Natural killer cell (primary cell): ENCODE data around the gene HOXD4. TPM values are rescaled to one million over a fixed set of nuclear protein-coding genes. Genes with fewer than 3 reads are reported as not detected.

Experiments
- ATAC-seq, 3 donors: fragments of 150-1000 bp in 2 of 3; fragments of 200-7000 bp in 1 of 3; cut with Tn5 transposase; 1 replicate in 1 of 3; 2 replicates in 2 of 3; pipeline ENCODE4 v1.10.0; 2021; ENCODE audit warnings: mild to moderate bottlenecking in 2 of 3, moderate library complexity in 2 of 3
- DNase-seq, 2 donors: peaks; one replicate each; pipeline versions ENCODE4 v3.0.0 to v3.0.0-alpha.2; 2013 to 2021; ENCODE audit warnings: mixed read lengths in 1 of 2
- H3K27ac ChIP-seq: one replicate; pipeline ENCODE4 v1.5.1; 2013; ENCODE audit warnings: mild to moderate bottlenecking, low read length
- H3K27me3 ChIP-seq: one replicate; pipeline ENCODE4 v1.6.1; 2013; ENCODE audit warnings: low read length; ENCODE audit not compliant: control insufficient read depth, insufficient read depth
- H3K36me3 ChIP-seq: one replicate; pipeline ENCODE4 v1.6.1; 2013; ENCODE audit warnings: low read length; ENCODE audit not compliant: control insufficient read depth, insufficient read depth
- H3K4me1 ChIP-seq: one replicate; pipeline ENCODE4 v1.6.1; 2013; ENCODE audit warnings: low read length; ENCODE audit not compliant: control insufficient read depth, insufficient read depth
- H3K4me3 ChIP-seq: one replicate; pipeline ENCODE4 v1.5.1; 2013; ENCODE audit warnings: low read length
- H3K9me3 ChIP-seq: one replicate; pipeline ENCODE4 v1.6.1; 2013; ENCODE audit warnings: low read length; ENCODE audit not compliant: control insufficient read depth, insufficient read depth
- H3K27ac Mint-ChIP-seq, 2 donors: one replicate each; pipeline ENCODE4 v1.8.0; 2022; ENCODE audit warnings: mild to moderate bottlenecking in 2 of 2, mixed read lengths in 2 of 2, moderate library complexity in 1 of 2
- H3K27me3 Mint-ChIP-seq, 2 donors: one replicate each; pipeline ENCODE4 v1.8.0; 2022; ENCODE audit warnings: low read depth in 2 of 2, mixed read lengths in 2 of 2
- H3K36me3 Mint-ChIP-seq: one replicate; pipeline ENCODE4 v1.8.0; 2022; ENCODE audit warnings: mixed read lengths
- H3K4me1 Mint-ChIP-seq, 2 donors: one replicate each; pipeline ENCODE4 v1.8.0; 2022; ENCODE audit warnings: mixed read lengths in 2 of 2
- H3K4me3 Mint-ChIP-seq: one replicate; pipeline ENCODE4 v1.8.0; 2022; ENCODE audit warnings: mild to moderate bottlenecking, moderate library complexity, mixed read lengths
- H3K9me3 Mint-ChIP-seq, 2 donors: one replicate each; pipeline ENCODE4 v1.8.0; 2022; ENCODE audit warnings: mixed read lengths in 2 of 2
- CTCF ChIP-seq: fragments of 200-600 bp; IDR thresholded peaks from one replicate; pipeline ENCODE4 v1.8.0; 2022; ENCODE audit warnings: antibody characterized with exemption
- WGBS: methylation state at CpG from one replicate; pipeline ENCODE4 v1.1.7; 2013; ENCODE audit warnings: missing lambda C conversion rate; ENCODE audit not compliant: insufficient coverage; 5-methylcytosine and 5-hydroxymethylcytosine counted together
- intact Hi-C: fragments of 100-400 bp; cut with micrococcal nuclease; formaldehyde crosslinking; loops from one replicate; pipeline ENCODE4 v1.14.2; 2022
- total RNA-seq, 4 donors: library from RNA; stranded (reverse); fragments of 120-200 nt in 1 of 4; gene quantifications; one replicate each; pipeline versions ENCODE4 v1.2.3 to v1.2.4, GENCODE V29; 2013 to 2022

HOXD4 gene
- total RNA-seq, 3 donors from 2014 or later (not counting 1 experiment from before 2014, with no cell fraction given) = not detected

- Mint-ChIP-seq H3K27ac (no peak overlapping the region), H3K36me3 (peaks cover 8% of the 10 kb centered on the region), H3K4me3 (no peak overlapping the region), H3K9me3 (no peaks in the 10 kb centered on the region), H3K27me3 (peaks cover 66 to 80% of the 10 kb centered on the region in 2 donors), H3K4me1 (no peaks in the 10 kb centered on the region)
- DNase-seq = no peak
- H3K27ac ChIP-seq = no peak overlapping the region
- no peak for ATAC-seq
- no peaks in the 10 kb centered on the region for H3K9me3 ChIP-seq
- no peaks in the 10 kb centered on the region for H3K4me1 ChIP-seq
- H3K4me3 ChIP-seq = no peak overlapping the region
- H3K27me3 ChIP-seq = peaks cover 59% of the 10 kb centered on the region
- no peak for TF ChIP-seq CTCF
- no peaks in the 10 kb centered on the region for H3K36me3 ChIP-seq
- intact Hi-C loops = no loop called here
- WGBS = 2% methylated on average over 11 of the region's 12 CpGs
These were observed 26.3 kb downstream of the HOXD4 start for GRCh38 chr2:176177580-176178037.

GRCh38 chr2:176178038-176178756 lies 26.8 kb downstream of the HOXD4 start:
- DNase-seq = no peak
- Mint-ChIP-seq H3K27me3 (peaks cover 63 to 74% of the 10 kb centered on the region in 2 donors), H3K9me3 (no peaks in the 10 kb centered on the region), H3K36me3 (peaks cover 8% of the 10 kb centered on the region), H3K4me3 (no peak overlapping the region), H3K27ac (no peak overlapping the region), H3K4me1 (no peaks in the 10 kb centered on the region)
- Histone ChIP-seq H3K36me3 (no peaks in the 10 kb centered on the region), H3K4me3 (no peak overlapping the region), H3K27ac (no peak overlapping the region), H3K9me3 (no peaks in the 10 kb centered on the region), H3K27me3 (peaks cover 57% of the 10 kb centered on the region), H3K4me1 (no peaks in the 10 kb centered on the region)
- intact Hi-C loops = no loop called here
- no peak for ATAC-seq
- WGBS = 3% methylated on average over 68 of the region's 68 CpGs
- no peak for TF ChIP-seq CTCF

GRCh38 chr2:176178757-176179295 lies 27.5 kb downstream of the HOXD4 start:
- TF ChIP-seq CTCF = no peak
- no peak overlapping the region for H3K4me3 ChIP-seq
- no peak overlapping the region for H3K27ac Mint-ChIP-seq
- H3K27me3 ChIP-seq = peaks cover 54% of the 10 kb centered on the region
- no peaks in the 10 kb centered on the region for H3K9me3 Mint-ChIP-seq
- H3K4me3 Mint-ChIP-seq = no peak overlapping the region
- H3K27ac ChIP-seq = no peak overlapping the region
- H3K36me3 ChIP-seq = no peaks in the 10 kb centered on the region
- no peaks in the 10 kb centered on the region for H3K9me3 ChIP-seq
- intact Hi-C loops = no loop called here
- H3K4me1 Mint-ChIP-seq = no peaks in the 10 kb centered on the region
- ATAC-seq = no peak
- WGBS = 13% methylated on average over 6 of the region's 7 CpGs
- H3K36me3 Mint-ChIP-seq = peaks cover 8% of the 10 kb centered on the region
- DNase-seq = no peak
- H3K4me1 ChIP-seq = no peaks in the 10 kb centered on the region
- H3K27me3 Mint-ChIP-seq = peaks cover 62 to 69% of the 10 kb centered on the region in 2 donors
